HG03060 (cell line): ENCODE data around the gene TOM1L2.

Experiments
- ATAC-seq: cut with Tn5 transposase; IDR thresholded peaks from one replicate; pipeline ENCODE4 v1.9.1; 2021; ENCODE audit warnings: low read depth, moderate number of reproducible peaks; ENCODE audit not compliant: unreplicated experiment

TOM1L2 gene

DNA sequence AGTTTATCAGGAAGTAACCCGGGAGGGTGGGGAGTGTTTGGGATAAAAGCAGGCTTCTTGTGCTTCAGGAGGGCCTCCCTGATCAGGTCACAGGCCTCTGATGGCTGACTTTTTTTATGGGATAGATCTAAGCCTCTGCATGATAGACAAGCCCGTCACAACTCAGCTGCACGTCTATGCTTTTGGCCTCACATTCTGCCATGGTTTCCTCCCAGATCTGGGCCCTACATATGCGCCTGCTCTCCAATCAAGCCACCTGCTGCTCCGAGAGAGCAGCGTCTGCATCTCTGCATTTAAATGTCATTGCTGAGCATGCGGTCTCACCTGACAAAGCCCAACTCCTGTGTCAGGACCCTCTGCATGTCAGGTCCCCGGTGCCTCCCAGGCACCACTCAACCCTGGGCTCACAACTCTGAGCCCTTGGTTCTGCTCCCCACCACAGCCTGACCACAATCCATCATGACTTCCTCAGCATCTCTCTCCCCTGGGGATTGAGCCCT, 90.1 kb downstream of the TOM1L2 start:
- no peak for ATAC-seq

DNA sequence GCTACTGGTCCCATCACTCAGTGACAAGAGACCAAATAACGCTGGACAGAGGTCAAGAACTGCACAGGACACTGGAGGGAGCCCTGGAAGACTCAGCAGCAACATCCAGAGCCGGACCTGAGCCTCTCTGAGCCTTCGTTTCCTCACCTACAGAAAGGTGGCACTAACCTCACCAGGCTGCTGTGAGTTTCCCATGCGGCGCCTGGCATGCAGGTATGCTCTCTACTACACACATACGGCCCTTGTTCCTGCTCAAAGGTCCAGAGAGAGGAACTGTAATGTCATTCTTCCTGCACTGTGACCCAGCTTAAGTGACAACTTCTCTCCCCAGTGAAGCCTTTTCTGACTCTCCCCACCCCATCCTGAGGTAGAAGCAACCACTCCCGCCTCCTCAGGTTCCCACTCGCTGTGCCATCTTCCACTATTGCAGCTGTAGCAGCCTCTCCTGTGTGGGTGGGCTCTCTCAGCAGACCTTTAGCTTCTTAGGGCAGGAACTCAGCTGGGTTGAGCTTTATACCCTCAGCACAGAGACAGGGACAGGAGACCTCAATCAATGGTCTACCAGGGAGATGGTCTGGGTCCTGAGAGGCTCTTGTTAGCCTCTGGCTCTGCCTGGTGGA, 91.5 kb downstream of the TOM1L2 start:
- ATAC-seq, result no peak

DNA sequence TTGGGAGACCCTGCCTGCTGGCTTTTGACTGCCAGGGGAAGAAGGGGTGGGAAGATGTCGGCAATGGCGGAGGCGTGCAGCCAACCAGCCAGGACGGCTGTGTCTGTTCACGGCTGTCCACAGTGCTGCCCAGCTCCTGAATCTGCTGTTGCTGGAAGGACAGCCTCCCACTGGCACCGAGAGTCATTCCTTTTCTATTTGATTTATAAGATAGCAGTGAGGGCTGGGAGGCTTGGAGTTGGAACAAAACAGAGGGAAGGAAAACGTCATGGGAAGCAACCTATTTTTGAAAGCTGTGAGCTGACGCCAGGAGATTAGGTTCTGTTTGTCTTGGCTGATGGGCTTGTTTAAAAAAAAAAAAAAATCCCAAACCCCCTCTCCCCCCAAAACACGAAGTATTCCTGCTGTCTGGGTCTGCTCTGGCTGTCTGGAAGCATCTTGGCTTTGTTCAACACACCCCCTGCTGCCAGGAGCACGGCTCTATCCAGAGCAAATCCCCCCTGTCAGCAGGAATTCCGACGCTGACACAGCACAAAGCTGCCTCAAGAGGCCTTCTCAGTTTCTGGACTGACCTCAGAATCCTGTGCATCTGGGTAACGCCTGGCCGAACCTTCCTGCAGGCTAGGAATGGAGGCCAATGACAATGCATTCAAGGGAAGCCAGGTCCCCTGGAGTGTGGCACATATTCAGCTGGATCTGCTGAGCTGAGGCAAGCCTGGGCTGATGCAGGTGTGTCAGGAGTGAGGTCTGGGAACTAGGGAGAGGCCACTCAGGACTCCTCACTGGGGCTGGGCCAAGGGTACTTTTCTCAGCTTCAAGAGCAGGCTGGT, 94.5 kb downstream of the TOM1L2 start:
- ATAC-seq, result no peak

DNA sequence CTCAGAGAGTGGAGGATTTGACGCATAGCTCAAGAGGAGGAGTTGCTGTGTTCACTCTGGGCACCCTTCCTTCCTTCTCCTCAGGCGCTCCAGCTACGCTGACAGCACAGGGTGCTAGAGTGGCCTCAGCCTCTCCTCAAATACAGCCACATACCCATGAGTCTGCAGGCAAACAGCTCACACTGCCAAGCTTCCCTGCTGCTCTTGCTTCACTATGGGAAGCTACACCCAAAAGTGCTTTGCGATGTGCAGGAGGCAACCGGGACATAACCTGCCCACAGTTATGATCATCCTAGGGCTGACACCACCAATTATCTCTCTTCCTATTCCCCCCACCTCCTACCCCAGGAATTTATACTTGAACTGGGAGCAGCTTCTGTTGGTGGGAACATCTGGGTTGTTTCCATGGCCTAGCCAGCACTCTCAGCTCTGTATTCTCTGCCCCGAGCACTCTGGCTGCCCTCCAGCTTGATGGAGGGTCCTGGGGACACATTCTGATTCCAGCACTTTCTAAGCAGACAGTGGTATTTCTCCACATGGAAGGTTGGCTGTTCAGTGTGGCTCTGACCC, 95.2 kb downstream of the TOM1L2 start:
- ATAC-seq, result no peak

DNA sequence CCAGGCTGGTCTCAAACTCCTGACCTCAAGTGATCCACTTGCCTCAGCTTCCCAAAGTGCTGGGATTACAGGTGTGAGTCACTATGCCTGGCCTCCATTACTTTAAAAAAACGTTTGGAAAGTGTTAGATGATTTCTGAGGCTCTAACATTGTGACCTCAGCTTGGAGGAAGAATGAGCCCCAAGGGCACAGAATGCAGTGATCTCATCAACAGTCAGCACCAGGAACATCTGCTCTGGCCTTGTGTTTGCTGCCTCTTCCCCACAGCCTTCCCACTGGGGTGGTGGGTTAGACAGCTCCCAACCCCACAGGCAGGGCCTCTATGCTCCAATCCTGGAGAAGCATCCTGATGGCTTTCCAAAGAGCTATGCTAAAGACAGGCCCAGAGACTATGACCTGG, 97.7 kb downstream of the TOM1L2 start:
- ATAC-seq, result no peak

DNA sequence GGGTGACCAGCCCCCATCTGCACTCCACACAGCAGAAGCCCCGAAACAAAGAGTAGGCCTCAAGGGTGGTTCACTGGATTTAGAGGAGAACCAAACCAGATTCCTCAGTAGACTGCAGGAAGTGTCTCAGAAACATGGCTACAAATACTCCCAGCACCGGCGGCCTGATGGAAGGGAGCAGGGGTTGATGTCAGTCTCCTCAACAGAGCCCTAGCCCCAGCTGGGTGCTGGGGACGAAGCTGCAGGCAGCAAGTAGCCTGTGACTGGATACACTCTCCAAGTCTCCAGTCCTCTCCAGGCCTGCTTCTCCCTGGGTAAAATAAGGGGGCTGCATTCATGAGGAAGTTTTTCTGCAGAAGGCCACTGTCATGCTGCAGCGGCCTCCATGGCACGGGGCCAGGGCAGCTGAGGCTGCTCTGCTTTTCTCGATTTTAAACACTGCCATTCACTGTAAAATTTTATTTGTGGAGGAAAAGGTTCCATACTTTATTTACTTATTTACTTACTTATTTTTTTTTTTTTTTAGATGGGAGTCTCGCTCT, 98.7 kb downstream of the TOM1L2 start:
- ATAC-seq, result no peak

DNA sequence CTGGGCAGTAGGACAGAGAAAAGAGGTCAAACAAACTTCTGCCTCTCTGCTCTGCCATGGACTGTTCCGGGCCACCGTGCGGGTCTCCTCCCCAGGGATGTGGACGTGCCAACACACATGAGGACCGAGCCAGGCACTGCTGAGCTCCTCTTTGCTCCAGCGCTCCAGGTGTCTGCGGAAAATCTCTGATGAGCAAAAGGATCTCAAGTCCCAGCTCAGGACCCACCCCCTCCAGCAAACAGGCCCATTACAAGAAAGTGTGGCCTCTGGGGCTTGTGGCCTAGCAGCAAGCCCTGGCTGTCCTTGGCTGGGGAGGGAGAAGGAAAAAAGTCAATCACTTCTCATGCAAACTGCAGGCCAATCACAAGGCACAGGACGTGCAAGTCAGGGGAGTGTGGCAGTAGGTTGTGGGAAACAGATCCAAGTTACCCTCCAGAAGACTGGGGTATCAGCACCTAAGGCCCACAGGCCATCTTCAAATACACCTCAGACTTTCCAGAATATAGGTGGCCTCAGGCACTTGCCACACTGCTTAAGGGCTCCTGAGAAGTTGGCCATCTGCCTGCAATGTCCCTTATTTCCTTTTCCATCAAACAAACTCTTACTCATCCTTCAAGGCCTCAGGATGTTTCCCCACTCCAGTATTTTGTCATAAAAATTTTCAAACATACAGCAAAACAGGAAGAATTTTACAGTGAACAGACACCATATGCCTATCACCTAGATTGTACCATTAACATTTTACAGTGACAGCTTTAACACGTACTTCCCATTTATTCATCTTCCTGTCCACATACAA, 99.5 kb downstream of the TOM1L2 start:
- no peak for ATAC-seq

DNA sequence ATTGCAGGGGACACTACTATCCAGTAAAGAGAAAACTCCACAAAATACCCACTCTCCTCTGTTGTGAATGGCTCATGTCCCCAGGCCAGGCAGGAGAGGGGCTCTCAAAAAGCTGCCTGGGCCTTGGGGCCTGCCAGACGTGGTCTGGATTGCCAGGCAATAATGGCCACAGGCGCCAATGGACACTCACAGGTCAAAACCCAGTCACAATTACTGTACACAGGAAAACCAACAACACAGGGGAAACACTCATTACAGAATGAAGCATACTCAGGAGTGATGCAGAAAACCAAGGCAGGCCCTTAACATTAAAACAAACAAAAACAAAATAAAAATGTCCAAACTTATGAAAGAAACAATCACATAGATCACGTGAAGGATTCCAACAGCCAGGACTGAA, 100.3 kb downstream of the TOM1L2 start:
- ATAC-seq, result no peak

DNA sequence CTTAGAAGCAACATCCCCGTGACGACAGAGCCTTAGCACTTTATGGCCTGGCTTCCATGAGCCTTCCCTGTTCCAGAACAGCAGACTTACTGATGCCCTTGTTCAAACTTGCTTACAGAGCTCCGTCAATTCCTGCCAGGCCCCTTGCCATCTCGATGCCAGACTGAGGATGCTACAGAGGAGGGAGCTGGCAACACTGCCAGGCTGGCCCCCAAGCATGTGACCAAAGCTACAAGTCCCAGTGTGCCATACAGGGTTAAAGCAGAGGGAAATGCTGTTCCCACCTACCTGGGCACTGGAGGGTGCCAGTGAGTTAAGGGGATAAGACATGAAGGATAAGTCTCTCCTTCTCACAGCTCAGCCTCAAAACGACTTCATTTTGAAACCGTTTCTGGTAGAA, 102.0 kb downstream of the TOM1L2 start:
- no peak for ATAC-seq

DNA sequence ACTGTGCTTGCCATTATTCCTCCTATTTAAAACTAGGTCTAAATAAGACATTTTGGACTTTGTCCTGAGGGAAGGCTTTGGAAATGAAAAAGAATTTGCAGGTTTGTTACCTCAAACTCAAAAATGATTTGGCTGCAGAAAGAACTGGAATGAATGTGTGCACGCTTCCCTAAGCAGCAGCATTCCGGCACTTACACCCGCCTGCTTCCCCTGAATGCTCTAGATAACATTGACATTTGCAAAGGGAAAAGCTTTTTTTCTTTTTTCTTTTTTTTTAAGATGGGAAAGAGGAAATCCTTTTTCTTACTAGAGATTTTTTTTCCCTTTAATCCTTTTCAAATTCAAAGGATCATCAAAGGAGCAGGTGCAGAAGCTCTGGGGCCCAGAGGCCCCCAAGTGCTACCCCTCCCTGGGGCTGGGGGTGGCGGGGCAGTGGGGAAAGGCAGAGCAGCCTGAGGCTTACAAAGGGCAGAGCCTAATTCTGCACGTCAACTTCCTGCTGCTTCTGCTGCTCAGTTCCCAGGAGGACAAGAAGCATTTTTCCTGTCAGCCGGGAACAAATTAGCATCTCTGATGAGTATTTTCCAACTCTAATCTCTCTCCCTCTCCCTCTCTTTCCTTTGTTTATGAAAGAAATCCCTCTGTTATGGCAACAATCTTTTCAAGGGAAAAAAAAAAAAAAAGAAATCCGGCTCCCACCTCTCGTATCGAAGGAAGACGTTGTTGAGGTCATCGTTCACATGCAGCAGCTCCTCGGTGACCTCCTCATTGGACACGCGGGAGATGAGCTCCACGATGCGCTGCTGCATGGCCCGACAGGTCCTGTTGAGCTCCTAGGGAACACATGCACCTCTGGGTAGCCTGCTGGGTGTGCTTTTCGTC, 103.3 kb downstream of the TOM1L2 start:
- no peak for ATAC-seq

DNA sequence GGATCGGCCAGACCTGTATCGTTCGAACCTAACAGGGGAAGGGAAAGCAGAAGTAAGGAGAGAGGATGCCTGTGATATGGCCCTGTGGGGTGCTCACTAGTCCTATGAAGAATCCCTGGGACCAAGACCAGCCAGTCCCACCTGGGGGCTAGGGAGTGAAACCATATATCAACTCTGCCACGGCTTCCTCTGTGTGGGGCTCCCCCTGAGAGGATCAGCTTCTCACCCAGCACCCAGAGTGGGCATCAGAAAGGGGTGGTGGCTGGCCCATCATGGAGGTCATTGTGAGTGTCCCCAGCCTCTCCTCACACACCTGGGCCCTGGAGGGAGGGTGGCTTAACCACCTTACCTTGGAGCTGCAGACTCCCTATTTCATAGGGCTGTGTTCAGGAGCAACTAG, 105.3 kb downstream of the TOM1L2 start:
- ATAC-seq, result no peak

DNA sequence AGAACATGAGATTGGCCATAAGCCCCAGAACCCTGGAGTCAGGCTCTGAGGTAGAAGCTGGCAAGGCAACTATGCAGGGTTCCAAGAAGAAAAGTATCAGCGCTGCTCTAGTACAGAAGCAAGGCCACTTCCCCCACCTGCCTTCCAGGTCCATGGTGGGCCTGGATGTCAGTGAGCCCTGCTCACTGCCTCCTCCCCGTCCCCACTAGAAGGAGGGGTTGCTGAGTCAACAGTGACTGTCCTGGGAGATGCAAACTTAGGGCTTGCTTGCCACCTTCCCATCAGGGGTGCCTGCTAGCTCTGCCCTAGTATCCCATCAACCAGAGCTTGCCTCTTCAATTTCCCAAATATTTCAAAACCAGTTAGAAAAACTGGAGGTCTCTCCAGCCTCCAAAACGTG, 105.8 kb downstream of the TOM1L2 start:
- no peak for ATAC-seq

DNA sequence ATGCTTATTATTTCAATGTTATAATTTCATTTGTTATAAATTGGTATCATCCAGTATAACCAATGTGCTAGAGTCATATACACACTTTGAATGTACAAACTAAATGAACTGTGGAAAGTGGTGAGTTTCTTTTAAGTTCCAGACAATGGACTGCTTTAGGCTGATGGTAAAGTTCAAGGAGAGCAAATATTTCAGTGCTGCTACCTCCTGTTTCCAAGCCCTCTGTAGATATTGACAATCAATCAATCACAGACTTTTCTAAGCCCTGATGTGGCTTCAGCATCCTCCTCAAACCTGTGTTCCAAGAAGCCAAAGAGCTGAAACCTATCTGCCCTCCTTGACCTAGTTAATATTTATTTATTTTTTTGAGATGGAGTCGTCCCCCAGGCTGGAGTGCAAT, 107.2 kb downstream of the TOM1L2 start:
- no peak for ATAC-seq

DNA sequence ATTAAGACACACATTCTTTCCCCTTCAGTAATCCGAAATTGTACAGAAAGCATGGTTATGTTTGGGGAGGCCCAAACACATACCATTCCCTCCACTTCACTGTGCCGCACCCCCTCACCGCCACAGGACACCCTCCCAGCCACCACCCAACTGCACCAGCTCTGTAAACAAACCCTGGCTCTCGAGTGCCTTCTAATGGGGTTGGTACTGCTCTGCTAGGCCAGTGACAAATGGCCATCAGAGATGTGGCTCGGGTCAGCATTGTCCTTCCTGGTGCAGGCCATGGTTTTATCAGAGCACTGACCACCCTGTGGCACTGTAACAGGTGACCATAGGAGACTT, 111.5 kb downstream of the TOM1L2 start:
- no peak for ATAC-seq

DNA sequence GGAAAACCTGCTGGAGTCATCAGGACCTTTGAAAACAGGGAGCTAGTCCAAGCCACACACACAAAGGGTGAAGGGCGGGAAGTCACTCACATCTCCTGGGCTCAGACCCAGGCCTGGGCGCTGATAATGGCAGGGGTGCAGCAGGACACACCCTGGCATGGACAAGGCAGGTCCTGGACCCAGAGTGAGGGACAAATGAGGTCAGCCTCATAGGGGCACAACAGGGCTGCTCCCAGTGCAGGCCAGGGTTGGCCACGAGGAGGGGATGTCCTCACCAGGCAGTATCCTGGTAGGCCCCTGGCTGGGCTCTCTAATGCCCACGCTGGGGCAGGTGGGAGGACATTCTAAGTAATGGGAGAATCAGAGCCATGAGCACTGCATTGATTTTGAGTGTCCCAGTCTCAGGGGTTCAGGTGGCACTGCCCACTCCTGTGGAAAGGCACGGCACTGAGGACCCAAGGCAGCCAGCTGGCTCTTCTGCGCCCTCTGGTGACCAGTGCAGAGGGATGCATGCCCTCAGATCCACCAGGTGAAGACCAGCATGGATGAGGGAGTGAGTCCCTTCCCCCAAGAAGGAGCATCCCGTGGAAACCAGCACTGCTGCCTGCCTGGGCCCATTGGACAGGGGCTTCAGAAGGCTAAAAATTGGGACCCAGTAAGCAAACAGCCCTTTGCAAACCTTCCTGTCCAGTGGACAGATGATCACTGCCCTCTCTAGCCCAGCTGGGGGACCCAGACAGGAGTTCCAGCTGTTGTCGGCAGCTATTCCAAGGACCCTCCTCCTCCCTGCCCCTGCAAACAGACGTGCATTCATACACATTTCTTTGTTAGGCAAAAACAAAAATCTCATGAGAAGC, 112.1 kb downstream of the TOM1L2 start:
- ATAC-seq, result no peak

DNA sequence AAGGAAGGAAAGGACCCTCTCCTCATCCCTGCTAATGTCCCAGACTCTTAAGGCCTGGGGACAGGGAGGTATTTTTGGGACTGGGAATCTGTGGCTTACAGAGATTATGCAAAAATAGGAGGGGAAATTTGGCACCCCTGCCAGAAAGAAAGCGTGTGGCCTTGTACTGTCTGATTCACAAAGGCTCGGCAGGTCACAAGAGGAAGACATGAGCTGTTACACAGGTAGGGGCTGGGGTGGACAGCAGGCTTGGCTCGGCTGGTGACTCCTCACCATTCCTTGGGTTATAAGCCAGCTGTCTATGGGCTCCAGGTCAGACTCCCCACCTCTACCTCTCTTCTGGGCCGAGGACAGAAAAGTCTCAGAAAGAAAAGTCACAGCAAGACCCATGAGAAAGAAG, 114.7 kb downstream of the TOM1L2 start:
- no peak for ATAC-seq

DNA sequence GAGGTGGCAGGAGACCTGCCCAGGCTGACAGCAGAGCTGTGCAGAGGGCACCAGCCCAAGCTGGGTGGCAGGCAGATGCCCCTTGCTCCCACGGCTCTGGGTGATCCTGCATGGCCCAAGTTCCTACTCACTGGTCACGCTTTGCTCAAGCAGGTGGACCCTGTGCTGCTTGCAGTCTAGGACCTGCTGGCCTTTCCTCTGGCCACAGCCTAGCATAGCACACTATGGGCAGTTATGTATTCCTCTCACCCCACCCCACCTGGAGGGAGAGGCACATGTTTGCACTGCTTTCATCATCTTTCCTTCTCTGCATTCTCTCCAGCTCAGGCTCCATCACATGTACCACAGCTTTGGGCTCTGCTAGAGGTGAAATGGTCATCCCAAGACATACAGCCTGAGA, 115.8 kb downstream of the TOM1L2 start:
- no peak for ATAC-seq

DNA sequence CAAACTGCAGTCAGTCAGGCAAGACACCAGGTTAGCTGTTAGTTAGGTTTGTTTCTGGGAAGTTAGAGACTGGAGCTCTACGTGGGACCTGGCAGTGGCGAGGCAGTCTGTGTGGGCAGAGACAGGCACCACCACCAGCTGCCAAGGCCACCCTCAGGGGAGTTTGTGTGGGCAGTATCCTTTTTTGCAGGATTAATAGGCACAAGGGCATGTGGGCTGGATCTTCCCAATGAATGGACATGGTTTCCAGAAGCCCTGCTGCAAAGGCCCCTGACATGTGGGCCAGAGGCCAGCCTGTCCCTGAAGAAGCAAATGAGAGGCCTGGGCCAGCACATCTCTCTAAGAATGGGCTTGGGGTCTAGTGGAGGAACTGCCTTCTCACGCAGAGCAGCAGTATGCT, 116.2 kb downstream of the TOM1L2 start:
- ATAC-seq, result no peak
